Right lobe of liver (tissue), 4 donors: ENCODE measurements around the gene OVOL3.

Source experiments
- CTCF ChIP-seq, 4 donors: fragments of 200-600 bp in 3 of 4; fragments of 450-650 bp in 1 of 4; IDR thresholded peaks; one replicate each; pipeline versions ENCODE4 v1.5.1 to v1.8.0; 2016 to 2022; ENCODE audit warnings: antibody characterized with exemption in 4 of 4, mild to moderate bottlenecking in 2 of 4
- POLR2A ChIP-seq: fragments of 450-650 bp; IDR thresholded peaks from one replicate; pipeline ENCODE4 v1.6.1; 2017; ENCODE audit warnings: antibody characterized with exemption, mild to moderate bottlenecking
- donor health status: DM: no; HTN: no; CAD: no.
- donor health status: DM: no; HTN: no; CAD: no.
- donor health status: DM: no; HTN: yes; CAD: no.

GRCh38 chr19:36115453-36116343, 4.8 kb downstream of the OVOL3 start, which contains the start of gene TBCB:
- TF ChIP-seq CTCF (IDR thresholded peaks at IDR 0.05): no peak
- TF ChIP-seq POLR2A: peak; percentile 12
